Measurements from ENCODE around the gene SLX9.
A peak's percentile ranks its signal among the peaks of the same experiment; 100 is the strongest.

SLX9 gene

GRCh38 chr21:44939532-44940115 is at the start of gene SLX9:
Gene SLX9, plus strand, starts transcription at chr21:44940029. Its CDS starts 29 bp downstream, at chr21:44940058.
- DNase-seq, result peak; percentile 73

- DNase-seq, result no peak
These were observed 49.4 kb upstream of the SLX9 start for GRCh38 chr21:44890338-44890931.

GRCh38 chr21:44890961-44891541 is 48.8 kb upstream of the SLX9 start:
- no peak for DNase-seq

- DNase-seq, result no peak
These were observed 48.2 kb upstream of the SLX9 start for GRCh38 chr21:44891631-44892031.

GRCh38 chr21:44892095-44892494 is 47.7 kb upstream of the SLX9 start:
- DNase-seq, result no peak

- peak; percentile 80 for DNase-seq
These were observed 47.1 kb upstream of the SLX9 start for GRCh38 chr21:44892536-44893277.

GRCh38 chr21:44893278-44893556 is 46.6 kb upstream of the SLX9 start:
- DNase-seq, result no peak

- DNase-seq, result no peak
These were observed 45.7 kb upstream of the SLX9 start for GRCh38 chr21:44893948-44894656.

GRCh38 chr21:44894687-44895302 is 45.0 kb upstream of the SLX9 start:
- DNase-seq, result no peak

GRCh38 chr21:44895859-44896258 is 44.0 kb upstream of the SLX9 start:
- DNase-seq, result no peak

- no peak for DNase-seq
These were observed 43.1 kb upstream of the SLX9 start for GRCh38 chr21:44896561-44897286.

- DNase-seq, result no peak
These were observed 42.4 kb upstream of the SLX9 start for GRCh38 chr21:44897326-44898010.

GRCh38 chr21:44898011-44898488 is 41.8 kb upstream of the SLX9 start:
- no peak for DNase-seq

GRCh38 chr21:44898851-44899767 is 40.7 kb upstream of the SLX9 start:
- DNase-seq, result no peak

- no peak for DNase-seq
These were observed 39.9 kb upstream of the SLX9 start for GRCh38 chr21:44899768-44900558.

GRCh38 chr21:44900559-44901251 is 39.1 kb upstream of the SLX9 start:
- DNase-seq, result no peak

GRCh38 chr21:44901391-44902074 is 38.3 kb upstream of the SLX9 start:
- DNase-seq, result no peak
